NOMO-1 treated with dmso at 0.1 percent for 144 hours (cell line): ENCODE measurements around the gene FLCN.
"Not testable (repeated sequence)": the region's sequence is repeated elsewhere in the genome, so short reads cannot be mapped to it uniquely, and the experiment has no call there.

Experiments used
- DNase-seq: peaks from one replicate; lab custom pipeline; 2025; ENCODE audit not compliant: unreplicated experiment; lab: John Stamatoyannopoulos, UW

FLCN gene

GRCh38 chr17:17214646-17215436 is 22.1 kb downstream of the FLCN start:
- DNase-seq = no peak

GRCh38 chr17:17213775-17214174 is 23.2 kb downstream of the FLCN start:
- DNase-seq = no peak

GRCh38 chr17:17207998-17208397 is 29.0 kb downstream of the FLCN start:
- DNase-seq = no peak

GRCh38 chr17:17206913-17207335 is 30.0 kb downstream of the FLCN start:
- no peak for DNase-seq

- DNase-seq = peak; percentile 72
These were observed 30.6 kb downstream of the FLCN start, which contains the start of gene PLD6 for GRCh38 chr17:17206124-17206912. Gene PLD6 (minus strand): TSS chr17:17206333. CDS start chr17:17206286, 47 bp downstream.

GRCh38 chr17:17205368-17206123 is 31.4 kb downstream of the FLCN start:
- DNase-seq = peak; percentile 26

- no peak for DNase-seq
These were observed 32.2 kb downstream of the FLCN start for GRCh38 chr17:17204635-17205231.

GRCh38 chr17:17204041-17204591 is 32.9 kb downstream of the FLCN start:
- DNase-seq = no peak

GRCh38 chr17:17203173-17203730 is 33.7 kb downstream of the FLCN start:
- no peak for DNase-seq

- no peak for DNase-seq
These were observed 35.1 kb downstream of the FLCN start for GRCh38 chr17:17201907-17202306.

GRCh38 chr17:17201271-17201670 is 35.7 kb downstream of the FLCN start:
- no peak for DNase-seq

- no peak for DNase-seq
These were observed 36.1 kb downstream of the FLCN start for GRCh38 chr17:17200831-17201230.

- DNase-seq = no peak
These were observed 36.7 kb downstream of the FLCN start for GRCh38 chr17:17200311-17200710.

GRCh38 chr17:17198281-17198680 is 38.7 kb downstream of the FLCN start:
- DNase-seq = no peak

GRCh38 chr17:17196776-17197175 is 40.2 kb downstream of the FLCN start:
- DNase-seq = no peak

- DNase-seq = not testable (repeated sequence)
These were observed 41.5 kb downstream of the FLCN start for GRCh38 chr17:17195466-17195865.

GRCh38 chr17:17191961-17192381 is 45.0 kb downstream of the FLCN start:
- DNase-seq = no peak

- no peak for DNase-seq
These were observed 45.6 kb downstream of the FLCN start for GRCh38 chr17:17191346-17191792.

GRCh38 chr17:17190188-17190587 is 46.8 kb downstream of the FLCN start:
- DNase-seq = no peak

- no peak for DNase-seq
These were observed 47.4 kb downstream of the FLCN start for GRCh38 chr17:17189559-17189958.
